KMS-11 (cell line): ENCODE results near the gene FBXO41.
"Not testable (repeated sequence)": the region's sequence is repeated elsewhere in the genome, so short reads cannot be mapped to it uniquely, and the experiment has no call there.

Experiments
- H2AFZ ChIP-seq: fragments of 200-600 bp; sonication (generic); 2 replicates; pipeline ENCODE4 v1.6.1; 2016; ENCODE audit warnings: antibody characterized with exemption, mixed run types, low read depth
- H3K27ac ChIP-seq: fragments of 200-600 bp; sonication (generic); 2 replicates; pipeline ENCODE4 v1.6.1; 2016; ENCODE audit warnings: mild to moderate bottlenecking, mixed run types
- H3K27me3 ChIP-seq: fragments of 200-600 bp; sonication (generic); 2 replicates; pipeline ENCODE4 v1.6.1; 2017; ENCODE audit warnings: mild to moderate bottlenecking, low read depth, mixed run types, moderate library complexity; ENCODE audit not compliant: insufficient read depth
- H3K36me3 ChIP-seq: fragments of 200-600 bp; sonication (generic); 2 replicates; pipeline ENCODE4 v1.6.1; 2017; ENCODE audit warnings: mild to moderate bottlenecking, mixed run types; ENCODE audit not compliant: insufficient read depth
- H3K4me1 ChIP-seq: fragments of 200-600 bp; sonication (generic); 2 replicates; pipeline ENCODE4 v1.6.1; 2016; ENCODE audit warnings: mild to moderate bottlenecking, low read depth, mixed run types; ENCODE audit not compliant: poor library complexity, severe bottlenecking
- H3K4me2 ChIP-seq: fragments of 200-600 bp; sonication (generic); 2 replicates; pipeline ENCODE4 v1.7.0; 2016; ENCODE audit warnings: mild to moderate bottlenecking, mixed run types
- H3K4me3 ChIP-seq: fragments of 200-600 bp; sonication (generic); IDR thresholded peaks from 2 replicates; pipeline ENCODE4 v1.6.1; 2017; ENCODE audit warnings: low read depth, low read length, mixed read lengths; ENCODE audit not compliant: insufficient read depth
- H3K79me2 ChIP-seq: fragments of 200-600 bp; sonication (generic); 2 replicates; pipeline ENCODE4 v1.6.1; 2016; ENCODE audit warnings: low read depth, mixed run types; ENCODE audit not compliant: insufficient read depth
- H3K9ac ChIP-seq: fragments of 200-600 bp; sonication (generic); 2 replicates; pipeline ENCODE4 v1.6.1; 2016; ENCODE audit warnings: mild to moderate bottlenecking, mixed run types
- H4K20me1 ChIP-seq: fragments of 200-600 bp; sonication (generic); 2 replicates; pipeline ENCODE4 v1.6.1; 2016; ENCODE audit warnings: mild to moderate bottlenecking, mixed run types; ENCODE audit not compliant: insufficient read depth
- CTCF ChIP-seq: fragments of 200-600 bp; sonication (generic); conservative IDR thresholded peaks from 2 replicates; pipeline ENCODE4 v1.6.1; 2017; ENCODE audit warnings: low read depth, mild to moderate bottlenecking, antibody characterized with exemption, low read length, moderate library complexity, mixed read lengths

The FBXO41 gene

DNA sequence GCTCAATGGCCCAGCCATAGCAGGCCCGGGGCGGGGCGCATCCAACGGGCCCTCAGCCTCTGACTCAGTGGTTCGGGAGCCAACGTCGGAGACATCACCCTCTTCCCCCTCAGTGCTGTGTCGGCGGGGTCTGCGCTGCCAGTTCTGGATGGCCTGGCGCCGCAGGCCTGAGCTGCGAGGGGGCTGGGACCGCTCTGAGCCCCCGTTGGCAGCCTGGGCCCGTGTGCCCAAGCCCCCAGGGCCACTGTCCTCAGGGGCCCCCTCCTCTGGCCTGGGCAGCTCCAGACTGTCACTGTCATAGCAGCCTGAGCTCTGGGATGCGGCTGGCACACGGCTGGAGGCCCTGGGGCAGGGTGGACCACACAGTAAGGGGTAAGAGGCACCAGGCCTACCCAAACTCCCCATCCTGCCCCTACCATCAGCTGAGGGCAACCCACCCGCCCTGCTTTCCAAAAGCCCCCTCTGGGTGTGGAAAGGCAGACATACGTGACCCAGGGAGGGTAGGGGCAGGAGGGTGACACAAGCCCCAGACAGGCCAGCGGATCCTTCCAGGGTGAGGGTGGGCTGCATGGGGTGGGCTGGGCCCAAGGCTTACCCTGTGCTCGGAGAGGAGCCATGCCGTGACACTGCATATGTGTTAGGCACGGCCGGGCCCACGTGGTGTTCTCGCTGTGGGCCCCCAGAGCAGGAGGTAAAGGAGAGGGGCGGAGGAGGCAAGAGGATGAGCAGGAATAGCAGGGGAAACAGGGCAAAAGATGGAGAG lies 18.8 kb downstream of the FBXO41 start:
- no peak overlapping the region for H3K4me3 ChIP-seq
- no peak overlapping the region for H3K9ac ChIP-seq
- H3K79me2 ChIP-seq, result 0 out of 2 replicates have a peak, but pooled peaks cover 4% of the 10 kb centered on the region
- no peak overlapping the region for H3K27ac ChIP-seq
- H3K27me3 ChIP-seq, result no peaks in the 10 kb centered on the region
- no peaks in the 10 kb centered on the region for H3K4me1 ChIP-seq
- H3K36me3 ChIP-seq, result no peaks in the 10 kb centered on the region
- H3K4me2 ChIP-seq, result no peak overlapping the region
- no peak overlapping the region for H2AFZ ChIP-seq
- no peaks in the 10 kb centered on the region for H4K20me1 ChIP-seq
- TF ChIP-seq CTCF, result no peak

- H3K27ac ChIP-seq, result no peak overlapping the region
- no peaks in the 10 kb centered on the region for H3K36me3 ChIP-seq
- no peak overlapping the region for H3K4me3 ChIP-seq
- H3K4me1 ChIP-seq, result no peaks in the 10 kb centered on the region
- no peak for TF ChIP-seq CTCF
- H3K79me2 ChIP-seq, result 0 out of 2 replicates have a peak, but pooled peaks cover 4% of the 10 kb centered on the region
- no peaks in the 10 kb centered on the region for H4K20me1 ChIP-seq
- no peak overlapping the region for H3K9ac ChIP-seq
- no peaks in the 10 kb centered on the region for H3K27me3 ChIP-seq
- no peak overlapping the region for H2AFZ ChIP-seq
- H3K4me2 ChIP-seq, result no peak overlapping the region
Observed at GRCh38 chr2:73264783-73265182, 19.5 kb downstream of the FBXO41 start.

GRCh38 chr2:73264332-73264606 lies 20.0 kb downstream of the FBXO41 start:
- H2AFZ ChIP-seq, result no peak overlapping the region
- H3K27me3 ChIP-seq, result no peaks in the 10 kb centered on the region
- no peak overlapping the region for H3K27ac ChIP-seq
- no peaks in the 10 kb centered on the region for H3K36me3 ChIP-seq
- no peaks in the 10 kb centered on the region for H4K20me1 ChIP-seq
- H3K79me2 ChIP-seq, result 0 out of 2 replicates have a peak, but pooled peaks cover 4% of the 10 kb centered on the region
- no peaks in the 10 kb centered on the region for H3K4me1 ChIP-seq
- no peak overlapping the region for H3K9ac ChIP-seq
- H3K4me2 ChIP-seq, result no peak overlapping the region
- TF ChIP-seq CTCF, result no peak
- H3K4me3 ChIP-seq, result no peak overlapping the region

GRCh38 chr2:73263540-73264331 lies 20.5 kb downstream of the FBXO41 start:
- Histone ChIP-seq H3K4me2 (no peak overlapping the region), H3K27ac (no peak overlapping the region), H3K27me3 (no peaks in the 10 kb centered on the region), H3K79me2 (0 out of 2 replicates have a peak, but pooled peaks cover 4% of the 10 kb centered on the region), H2AFZ (no peak overlapping the region), H3K36me3 (peaks cover 4% of the 10 kb centered on the region; the same call in 1 of the 2 replicates), H3K4me3 (no peak overlapping the region), H3K9ac (no peak overlapping the region), H4K20me1 (no peaks in the 10 kb centered on the region), H3K4me1 (no peaks in the 10 kb centered on the region)
- TF ChIP-seq CTCF, result no peak

- not testable (repeated sequence) for H3K4me3 ChIP-seq, H3K79me2 ChIP-seq, H3K4me2 ChIP-seq, H3K36me3 ChIP-seq, H3K9ac ChIP-seq, H4K20me1 ChIP-seq, H3K27me3 ChIP-seq, H3K4me1 ChIP-seq, H2AFZ ChIP-seq, H3K27ac ChIP-seq
Observed at GRCh38 chr2:73262691-73263429, 21.4 kb downstream of the FBXO41 start.
